Liver (tissue), 3 donors: Measurements from ENCODE around the gene SLU7.
A peak's percentile ranks its signal among the peaks of the same experiment; 100 is the strongest.

Experiments used
- CTCF ChIP-seq: fragments of 150-350 bp; IDR thresholded peaks from 2 replicates; pipeline ENCODE4 v1.5.1; 2017; ENCODE audit warnings: improper control_type of control experiment, low read depth, low read length; ENCODE audit not compliant: missing input control
- HNF4G ChIP-seq: IDR thresholded peaks from 2 replicates; pipeline ENCODE4 v1.6.1; 2016; ENCODE audit warnings: antibody characterized with exemption
- REST ChIP-seq: IDR thresholded peaks from 2 replicates; pipeline ENCODE4 v1.6.1; 2016; ENCODE audit warnings: antibody characterized with exemption, mild to moderate bottlenecking
- donor health status: healthy.
- donor health status: healthy.

DNA sequence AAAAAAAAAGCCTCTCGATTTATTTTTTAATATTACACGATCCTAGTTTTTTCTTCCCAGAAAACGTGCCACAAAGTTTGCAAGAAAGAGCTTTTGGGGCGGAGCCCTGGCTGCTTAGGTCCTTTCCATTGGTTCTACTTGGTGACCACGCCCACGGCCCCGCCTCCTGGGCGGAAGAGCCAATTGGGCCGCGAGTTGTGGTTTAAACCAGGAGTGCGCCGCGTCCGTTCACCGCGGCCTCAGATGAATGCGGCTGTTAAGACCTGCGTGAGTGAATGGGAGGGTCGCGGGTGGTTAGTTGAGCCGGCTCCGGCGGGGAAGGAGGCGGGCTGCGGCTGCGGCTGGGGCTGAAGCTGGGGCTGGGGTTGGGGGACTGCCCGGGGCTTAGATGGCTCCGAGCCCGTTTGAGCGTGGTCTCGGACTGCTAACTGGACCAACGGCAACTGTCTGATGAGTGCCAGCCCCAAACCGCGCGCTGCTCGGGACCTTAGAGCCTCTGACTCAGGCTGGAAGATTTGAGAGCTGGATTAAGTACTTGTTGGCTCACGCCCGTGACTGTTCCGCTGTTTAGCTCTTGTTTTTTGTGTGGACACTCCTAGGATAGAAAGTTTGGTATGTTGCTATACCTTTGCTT lies 2.9 kb upstream of the SLU7 start, which contains the start of gene PTTG1:
- no peak for TF ChIP-seq CTCF
- TF ChIP-seq HNF4G: no peak
- peak; percentile 33 for TF ChIP-seq REST
